Retinal pigment epithelial cell (primary cell): ENCODE measurements around the gene PPEF1.

Experiments used
- DNase-seq: peaks from one replicate; pipeline ENCODE4 v3.0.0-alpha.2; 2010; ENCODE audit warnings: low read depth
- H3K4me3 ChIP-seq: 2 replicates; pipeline ENCODE4 v1.5.1; 2011; ENCODE audit warnings: mild to moderate bottlenecking, low read length, control low read depth, moderate library complexity
- TF ChIP-seq, protein P1 (sequence below): conservative IDR thresholded peaks from 2 replicates; pipeline ENCODE4 v1.5.1; 2011; ENCODE audit warnings: low read depth, low read length, control low read depth, inconsistent platforms

PPEF1 gene

DNA sequence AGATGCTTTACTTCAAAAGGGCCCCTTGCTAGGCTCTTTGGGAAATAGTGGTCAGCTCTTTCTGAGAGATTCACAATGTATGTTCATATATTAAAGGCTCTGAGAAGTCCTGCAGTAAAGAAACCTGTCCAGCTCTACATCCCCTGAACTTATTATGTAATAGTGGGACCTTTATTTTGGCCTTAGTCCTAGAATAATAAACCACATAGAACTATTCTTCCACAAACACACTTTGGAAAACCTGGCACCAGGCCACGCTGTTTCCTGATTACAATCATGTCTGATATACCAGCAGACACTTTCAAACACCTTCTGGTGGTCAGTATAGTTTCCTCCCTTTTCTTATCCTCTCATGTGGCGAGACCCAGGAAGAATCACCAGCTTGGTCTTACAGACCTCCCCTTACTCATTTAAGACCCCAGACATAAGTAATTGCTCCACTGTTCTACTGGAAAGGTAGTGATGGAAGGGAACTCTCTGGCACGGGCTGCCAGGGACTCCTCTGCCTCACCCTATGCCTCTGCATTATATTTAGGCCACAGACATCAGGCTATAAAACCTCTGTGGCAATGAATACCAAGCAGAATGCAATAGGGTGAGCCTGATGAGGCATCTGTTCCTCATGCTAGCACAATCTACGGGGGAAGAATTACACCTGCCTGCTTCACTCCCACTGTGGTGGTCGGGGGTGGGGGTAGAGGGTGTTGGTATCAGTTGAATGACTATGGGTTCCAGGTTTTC lies 5.7 kb upstream of the PPEF1 start:
- TF ChIP-seq, protein P1, sequence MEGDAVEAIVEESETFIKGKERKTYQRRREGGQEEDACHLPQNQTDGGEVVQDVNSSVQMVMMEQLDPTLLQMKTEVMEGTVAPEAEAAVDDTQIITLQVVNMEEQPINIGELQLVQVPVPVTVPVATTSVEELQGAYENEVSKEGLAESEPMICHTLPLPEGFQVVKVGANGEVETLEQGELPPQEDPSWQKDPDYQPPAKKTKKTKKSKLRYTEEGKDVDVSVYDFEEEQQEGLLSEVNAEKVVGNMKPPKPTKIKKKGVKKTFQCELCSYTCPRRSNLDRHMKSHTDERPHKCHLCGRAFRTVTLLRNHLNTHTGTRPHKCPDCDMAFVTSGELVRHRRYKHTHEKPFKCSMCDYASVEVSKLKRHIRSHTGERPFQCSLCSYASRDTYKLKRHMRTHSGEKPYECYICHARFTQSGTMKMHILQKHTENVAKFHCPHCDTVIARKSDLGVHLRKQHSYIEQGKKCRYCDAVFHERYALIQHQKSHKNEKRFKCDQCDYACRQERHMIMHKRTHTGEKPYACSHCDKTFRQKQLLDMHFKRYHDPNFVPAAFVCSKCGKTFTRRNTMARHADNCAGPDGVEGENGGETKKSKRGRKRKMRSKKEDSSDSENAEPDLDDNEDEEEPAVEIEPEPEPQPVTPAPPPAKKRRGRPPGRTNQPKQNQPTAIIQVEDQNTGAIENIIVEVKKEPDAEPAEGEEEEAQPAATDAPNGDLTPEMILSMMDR: no peak
- no peak for DNase-seq
- H3K4me3 ChIP-seq: no peak overlapping the region

DNA sequence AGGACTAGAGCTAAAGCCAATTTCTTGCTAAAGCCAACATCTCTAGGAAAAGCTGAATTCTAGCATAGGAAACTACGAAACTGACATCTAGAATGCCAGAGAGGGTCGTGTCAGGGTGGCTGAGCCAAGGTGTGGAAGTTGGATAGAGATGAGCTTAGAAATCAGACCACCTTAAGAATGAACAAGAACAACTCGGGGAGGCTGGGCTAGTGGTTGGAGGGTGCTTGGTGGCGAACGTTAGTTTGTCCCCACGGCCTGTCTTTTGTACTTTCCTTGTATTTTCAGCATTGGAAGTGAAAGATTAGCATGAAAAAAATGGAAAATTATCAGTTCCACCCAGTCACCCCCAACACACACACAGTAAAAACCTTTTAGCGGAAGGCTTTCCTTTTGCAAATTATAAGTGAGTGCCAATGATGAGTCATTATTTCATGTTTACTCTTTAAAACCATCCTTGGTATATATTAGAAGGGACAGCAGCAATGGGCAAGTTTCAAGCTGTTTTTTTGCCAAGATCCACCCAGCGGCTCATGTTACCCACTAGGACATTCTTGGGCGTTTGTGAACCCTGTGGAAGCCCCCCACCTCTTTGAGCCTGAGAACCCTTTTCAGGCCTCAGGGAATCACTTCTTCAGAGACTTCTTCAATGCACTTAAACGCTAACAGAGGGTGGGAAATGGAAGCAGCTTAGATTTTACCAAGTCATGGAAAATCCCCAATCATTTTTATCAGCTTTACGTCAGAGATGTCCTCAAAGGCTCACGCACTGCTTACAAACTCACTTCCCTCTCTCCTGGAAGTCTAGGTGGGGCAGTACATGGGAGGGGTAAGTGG lies 4.9 kb upstream of the PPEF1 start:
- TF ChIP-seq, protein P1: no peak
- peak; percentile 9 for DNase-seq
- no peak overlapping the region for H3K4me3 ChIP-seq

DNA sequence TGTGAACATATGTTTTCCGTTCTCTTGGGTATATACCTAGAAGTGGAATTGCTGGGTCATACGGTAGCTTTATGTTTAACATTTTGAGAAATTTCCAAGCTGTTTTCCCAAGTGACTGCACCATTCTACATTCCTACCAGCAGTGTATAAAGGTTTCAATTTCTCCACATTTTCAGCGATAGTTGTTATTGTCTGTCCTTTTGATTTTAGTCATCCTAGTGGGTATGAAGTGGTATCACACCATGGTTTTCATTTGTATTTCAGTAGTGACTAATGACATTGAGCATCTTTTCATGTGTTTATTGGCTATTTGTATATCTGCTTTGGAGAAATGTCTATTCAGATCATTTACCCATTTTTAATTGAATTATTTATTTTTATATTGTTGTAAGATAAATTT lies 2.4 kb downstream of the PPEF1 start:
- TF ChIP-seq, protein P1: no peak
- no peak for DNase-seq

DNA sequence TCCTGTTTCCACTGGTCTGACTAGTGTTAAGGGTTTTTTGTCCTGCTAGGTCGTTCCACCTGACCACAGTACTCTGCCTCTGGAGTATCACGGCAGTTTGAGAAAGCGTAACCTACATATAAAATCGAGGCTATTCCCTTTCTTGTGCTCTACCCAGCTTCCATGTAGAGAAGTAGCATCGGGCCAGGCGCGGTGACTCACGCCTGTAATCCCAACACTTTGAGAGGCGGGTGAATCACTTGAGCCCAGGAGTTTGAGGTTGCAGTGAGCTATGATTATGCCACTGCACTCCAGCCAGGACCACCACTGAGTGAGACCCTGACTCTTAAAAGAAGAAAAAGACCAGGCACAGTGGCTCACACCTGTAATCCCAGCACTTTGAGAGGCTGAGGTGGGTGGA lies 7.5 kb downstream of the PPEF1 start:
- H3K4me3 ChIP-seq: no peak overlapping the region
- no peak for DNase-seq
- TF ChIP-seq, protein P1: no peak

More for the DNA sequence above, 2.4 kb downstream of the PPEF1 start:
- H3K4me3 ChIP-seq: no peak overlapping the region

DNA sequence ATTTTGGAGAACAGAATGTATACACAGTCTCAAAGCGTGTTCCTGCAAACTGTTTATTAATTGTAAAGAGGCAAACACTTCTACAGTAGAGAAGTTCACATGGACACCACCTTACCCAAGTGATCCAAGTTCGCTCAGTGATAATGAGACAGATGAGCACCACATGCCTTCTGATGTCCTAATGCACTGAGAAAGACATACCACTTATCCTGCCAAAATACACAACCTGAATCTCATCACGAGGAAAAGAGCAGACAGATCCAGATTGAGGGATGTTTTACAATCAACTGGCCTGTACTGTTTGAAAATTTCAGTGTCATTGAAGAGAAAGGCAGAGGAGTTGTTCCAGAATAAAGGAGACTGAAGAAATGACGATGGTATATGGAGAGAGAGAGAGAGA lies 12.4 kb downstream of the PPEF1 start:
- DNase-seq: no peak
- no peak overlapping the region for H3K4me3 ChIP-seq
- TF ChIP-seq, protein P1: no peak

DNA sequence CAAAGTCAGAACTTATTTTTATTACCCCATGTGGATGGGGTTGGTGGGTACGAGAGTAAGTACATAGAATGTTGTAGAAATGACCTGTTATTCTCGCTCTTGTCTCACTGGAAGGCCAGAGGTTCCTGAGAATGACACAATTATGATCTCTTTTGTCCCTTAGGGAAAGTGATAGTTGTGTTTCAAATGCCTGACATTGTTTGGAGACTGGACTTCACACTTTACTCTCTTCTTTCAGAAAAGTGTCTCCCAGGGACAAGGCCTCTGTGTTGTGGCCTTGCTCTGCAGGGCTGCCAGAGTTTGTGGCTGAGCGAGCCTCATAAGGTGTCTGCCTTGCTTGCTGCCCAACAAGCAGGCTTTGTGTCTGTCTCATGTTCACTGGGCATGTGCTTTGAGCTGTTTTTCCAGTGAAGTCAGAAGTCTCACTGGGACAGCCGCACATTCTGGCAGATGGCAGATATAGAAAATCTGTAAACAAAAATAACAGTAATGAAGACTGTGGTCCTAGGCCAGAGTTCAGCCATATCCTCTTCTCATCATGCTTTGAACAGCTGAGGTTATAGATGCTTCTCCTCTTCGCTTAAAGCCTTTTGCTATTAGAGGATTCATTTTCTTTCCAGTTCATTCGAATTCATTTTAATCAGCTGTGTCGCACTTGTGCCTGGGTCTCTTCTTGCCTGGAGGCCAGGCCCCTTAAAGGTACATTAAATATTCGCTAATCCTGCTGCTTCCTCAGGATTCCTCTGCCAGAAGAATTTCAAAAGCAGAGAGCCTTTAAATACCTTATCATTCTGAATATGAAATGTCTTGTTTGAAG lies 14.4 kb downstream of the PPEF1 start:
- DNase-seq: no peak
- no peak overlapping the region for H3K4me3 ChIP-seq
- TF ChIP-seq, protein P1: no peak
